ENCODE results near the gene NTN1.

Gene NTN1

DNA sequence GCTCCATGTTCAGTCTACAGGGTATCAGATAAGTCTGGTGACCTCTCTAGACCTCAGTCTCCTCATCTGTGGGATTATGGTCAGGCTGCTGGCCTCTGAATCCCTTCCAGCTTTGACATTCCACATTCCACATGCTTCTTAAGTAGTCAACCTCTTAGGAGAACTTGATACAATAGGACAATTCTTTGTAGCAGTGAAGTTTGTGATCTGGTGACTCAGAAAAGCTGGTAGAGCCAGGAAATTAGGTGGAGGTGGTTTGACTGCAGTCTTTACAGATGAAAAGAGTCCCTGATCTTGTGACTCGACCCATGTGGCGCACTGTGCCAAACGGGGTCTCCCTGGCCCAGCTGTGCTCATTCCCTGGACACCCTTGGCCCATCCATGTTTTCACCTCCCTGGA, 147.8 kb downstream of the NTN1 start:
- no peak for DNase-seq

- no peak for DNase-seq
Measured at GRCh38 chr17:9170336-9170735, 149.0 kb downstream of the NTN1 start.

- DNase-seq = no peak
Measured at GRCh38 chr17:9170853-9171252, 149.5 kb downstream of the NTN1 start.

DNA sequence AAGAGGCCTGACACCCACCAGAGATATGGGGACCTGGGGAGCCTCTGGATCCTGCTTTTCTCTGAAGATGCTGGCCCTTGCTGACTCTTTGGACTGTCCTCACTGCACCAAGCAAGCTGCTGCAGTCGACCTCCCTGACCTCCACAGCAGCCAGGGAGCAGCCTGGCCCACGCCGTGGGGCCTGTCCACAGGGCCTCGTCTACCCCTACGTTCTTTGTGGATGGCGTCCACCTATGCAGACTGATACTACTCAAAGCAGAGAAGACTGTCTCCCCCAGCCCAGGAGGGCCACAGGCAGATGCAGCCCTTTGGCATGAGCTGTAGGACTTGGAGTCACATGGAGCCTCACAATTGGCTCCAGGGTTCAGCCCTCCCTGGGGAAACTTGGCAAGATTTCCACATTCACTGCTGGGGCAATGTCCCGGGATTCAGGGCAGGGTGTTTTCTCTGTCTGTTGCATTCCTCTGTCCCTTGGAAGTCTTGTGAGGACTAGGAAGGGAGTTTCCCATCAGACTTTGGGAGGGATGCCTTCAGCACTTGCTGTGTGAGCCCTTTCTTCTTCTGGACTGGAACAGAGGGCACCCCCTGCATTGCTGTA, 152.2 kb downstream of the NTN1 start:
- no peak for DNase-seq

DNA sequence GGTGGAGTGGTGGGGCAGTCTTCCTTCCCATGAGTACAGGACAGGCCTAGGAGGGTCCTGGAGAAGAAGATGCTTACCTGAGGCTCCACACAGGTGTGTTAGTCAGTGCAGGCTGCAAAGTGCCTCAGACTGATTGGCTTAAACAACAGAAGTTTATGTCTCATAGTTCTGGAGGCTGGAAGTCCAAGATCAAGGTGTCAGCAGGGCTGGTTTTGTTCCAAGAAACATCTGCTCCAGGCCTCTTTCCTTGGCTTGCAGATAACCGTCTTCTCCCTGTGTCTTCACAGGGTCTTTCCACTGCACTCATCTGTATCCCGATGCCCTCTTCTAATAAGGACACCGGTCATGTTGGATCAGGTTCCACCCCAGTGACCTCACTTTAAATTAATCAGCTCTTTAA, 153.0 kb downstream of the NTN1 start:
- DNase-seq = no peak

GRCh38 chr17:9174779-9175574, 153.7 kb downstream of the NTN1 start:
- no peak for DNase-seq

DNA sequence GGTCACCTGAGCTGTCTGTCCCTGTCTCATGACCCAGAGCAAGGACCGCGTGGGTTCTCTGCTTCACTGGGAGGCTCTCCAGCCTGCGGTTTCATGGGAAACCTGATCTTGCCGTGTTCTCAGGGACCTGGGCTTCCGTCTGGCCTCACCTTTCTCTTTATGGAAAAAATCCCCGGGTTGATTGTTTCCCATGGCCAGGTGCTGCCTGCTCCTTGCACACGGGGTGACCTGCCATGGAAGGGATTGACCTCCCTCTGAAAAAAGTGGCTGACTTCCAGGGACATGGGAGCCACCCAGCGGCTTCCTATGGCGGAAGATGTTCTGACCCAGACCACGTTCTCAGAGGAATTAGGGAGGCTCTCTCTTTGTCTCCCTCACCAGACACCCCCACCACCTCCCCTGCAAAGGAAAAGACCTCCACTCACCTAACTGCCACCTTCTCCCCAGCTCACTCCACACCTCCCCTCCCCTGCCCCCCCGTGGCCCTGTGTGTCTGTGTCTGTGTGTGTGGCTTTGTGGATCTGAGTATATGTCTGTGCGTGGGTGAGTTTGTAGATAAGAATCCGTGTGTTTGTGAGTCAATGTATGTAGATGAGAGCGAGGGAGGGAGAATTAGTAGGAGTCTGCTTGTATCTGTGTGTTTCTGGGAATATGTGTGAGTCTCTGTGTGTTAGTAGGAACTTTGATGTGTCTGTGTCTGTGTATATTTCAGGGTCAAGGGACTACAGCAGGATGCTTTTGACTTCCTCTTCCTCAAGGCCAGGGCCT, 154.6 kb downstream of the NTN1 start:
- DNase-seq = no peak

- no peak for DNase-seq
Measured at GRCh38 chr17:9177212-9177611, 155.9 kb downstream of the NTN1 start.

- no peak for DNase-seq
Measured at GRCh38 chr17:9178319-9178718, 157.0 kb downstream of the NTN1 start.

- DNase-seq = no peak
Measured at GRCh38 chr17:9179602-9180001, 158.3 kb downstream of the NTN1 start.

- DNase-seq = no peak
Measured at GRCh38 chr17:9181640-9182039, 160.3 kb downstream of the NTN1 start.

GRCh38 chr17:9183306-9183705, 162.0 kb downstream of the NTN1 start:
- no peak for DNase-seq

- DNase-seq = no peak
Measured at GRCh38 chr17:9185142-9185541, 163.8 kb downstream of the NTN1 start.

DNA sequence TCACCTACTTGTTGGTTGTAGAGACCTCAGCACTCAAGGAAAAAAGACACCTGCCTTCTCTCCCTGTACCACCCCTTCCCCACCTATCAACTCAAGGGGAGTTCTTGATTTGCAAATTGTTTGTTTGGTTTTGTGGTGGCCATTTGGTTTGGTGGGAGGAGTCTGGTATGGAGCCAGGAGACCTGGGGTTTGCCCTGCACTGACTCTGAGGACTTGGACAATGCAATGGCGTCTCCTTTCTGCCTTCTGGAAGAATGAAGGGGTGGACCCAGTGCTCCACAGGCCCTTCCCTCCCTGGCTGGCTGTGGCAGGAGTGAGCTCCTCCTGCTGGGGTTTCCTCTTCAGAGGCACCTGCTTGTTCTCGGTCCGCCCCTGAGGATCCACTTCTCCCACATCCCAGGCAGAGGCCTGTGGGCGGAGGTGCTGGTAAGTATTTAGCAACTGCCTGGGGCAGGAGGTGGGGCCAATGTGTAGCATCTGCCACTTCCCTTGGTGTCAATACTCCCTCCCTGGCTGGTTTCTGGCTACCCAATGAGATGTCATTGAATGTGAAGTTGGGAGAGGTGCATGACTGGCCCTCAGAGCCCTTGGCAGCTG, 164.5 kb downstream of the NTN1 start:
- DNase-seq = no peak

DNA sequence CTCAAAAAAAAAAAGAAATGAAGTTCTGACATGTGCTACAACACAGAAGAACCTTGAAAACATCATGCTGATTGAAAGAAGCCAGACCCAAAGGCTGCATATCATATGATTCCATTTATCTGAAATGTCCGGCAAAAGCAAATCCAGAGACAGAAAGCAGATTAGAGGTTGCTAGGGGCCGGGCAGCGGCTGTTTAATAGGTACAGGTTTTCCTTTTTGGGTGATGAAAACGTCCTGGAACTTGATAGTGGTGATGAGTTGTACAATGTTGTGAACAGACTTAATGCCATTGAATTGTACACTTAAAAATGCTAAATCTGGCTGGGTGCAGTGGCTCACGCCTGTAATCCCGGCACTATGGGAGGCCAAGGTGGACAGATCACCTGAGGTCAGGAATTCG, 166.5 kb downstream of the NTN1 start:
- no peak for DNase-seq

GRCh38 chr17:9188367-9188766, 167.1 kb downstream of the NTN1 start:
- no peak for DNase-seq

GRCh38 chr17:9189870-9190269, 168.6 kb downstream of the NTN1 start:
- no peak for DNase-seq

DNA sequence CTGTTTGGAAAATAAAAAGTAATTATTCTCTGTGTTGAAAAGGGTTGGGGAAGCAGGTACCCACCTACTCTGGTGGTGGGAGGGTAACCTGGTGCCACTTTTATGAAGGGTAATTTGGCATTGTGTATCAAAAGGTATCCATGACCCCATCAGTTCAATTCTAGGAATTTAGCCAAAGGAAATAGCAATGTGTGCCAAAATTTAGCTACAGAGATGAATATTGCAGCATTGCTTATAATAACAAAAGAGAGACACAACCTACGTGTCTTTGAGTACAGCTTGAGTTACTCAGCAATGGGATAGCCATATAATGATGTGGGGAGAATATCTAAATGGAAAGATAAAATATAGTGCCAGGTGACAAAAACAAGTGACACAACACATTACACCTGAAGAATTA, 170.7 kb downstream of the NTN1 start:
- DNase-seq = peak; percentile 20

DNA sequence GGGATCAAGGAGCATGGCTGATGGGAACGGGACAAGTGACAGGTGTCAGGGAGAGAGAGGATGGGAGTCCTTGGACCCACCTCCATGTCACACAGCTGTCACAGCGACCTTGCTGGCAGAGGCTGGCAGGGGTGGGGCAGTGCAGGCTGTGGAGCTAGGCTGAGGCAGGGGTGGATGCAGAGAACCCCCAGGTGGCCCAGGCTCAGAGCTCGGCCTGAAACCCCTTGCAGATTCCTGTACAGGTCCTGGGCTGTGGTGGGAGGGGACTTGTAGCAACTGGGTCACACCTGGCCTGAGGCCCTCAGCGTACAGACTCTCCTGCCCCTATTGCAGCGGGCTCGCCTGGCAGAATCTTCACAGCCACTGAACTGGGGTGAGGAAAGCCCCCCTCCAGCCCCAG, 174.1 kb downstream of the NTN1 start:
- DNase-seq = no peak

GRCh38 chr17:9195961-9196670, 174.8 kb downstream of the NTN1 start:
- no peak for DNase-seq

DNA sequence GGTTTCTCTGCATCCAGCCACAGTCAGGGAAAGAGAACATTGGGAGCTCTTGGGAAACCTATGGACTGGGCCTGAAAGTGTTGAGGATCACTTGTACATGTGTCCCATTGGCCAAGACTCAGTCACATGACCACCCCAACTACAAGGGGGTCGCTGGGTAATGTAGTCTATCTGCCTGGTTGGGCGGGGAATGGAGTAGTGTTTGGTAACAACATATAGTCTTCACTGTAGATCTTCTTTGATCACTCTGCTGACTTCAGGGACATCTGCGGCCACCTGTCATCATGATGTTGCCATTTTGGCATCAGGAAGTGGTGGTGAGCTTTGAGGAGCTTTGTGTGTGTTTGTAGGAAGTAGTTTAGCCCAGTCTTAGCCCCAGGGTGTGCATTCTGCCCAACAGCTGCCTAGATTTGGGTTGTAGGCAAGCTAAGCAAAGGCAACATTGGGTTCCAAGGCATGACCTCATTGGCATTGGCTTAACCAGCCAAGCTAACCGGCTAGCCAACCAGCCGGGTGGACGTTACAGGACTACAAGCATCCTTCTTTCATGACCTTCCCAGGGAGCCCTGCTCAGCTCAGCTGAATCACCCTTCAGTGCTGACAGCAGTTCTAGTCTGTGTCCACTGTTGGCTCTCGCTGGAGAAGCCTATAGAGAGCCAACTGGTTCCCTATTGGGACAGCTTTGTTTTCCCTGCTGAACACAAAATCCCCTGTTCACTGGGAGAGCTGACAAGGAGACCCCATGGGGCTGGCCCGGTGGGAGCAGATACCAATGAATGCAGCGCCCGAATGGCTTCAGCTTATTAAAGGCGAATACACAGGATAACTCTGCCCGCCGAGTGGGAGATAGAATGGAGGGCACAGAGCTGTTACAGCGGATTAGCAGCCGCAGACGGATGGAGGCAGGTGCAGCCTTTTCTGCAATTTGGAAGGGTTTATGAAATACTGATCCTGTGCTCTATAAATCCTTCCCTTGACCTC, 178.6 kb downstream of the NTN1 start:
- DNase-seq = no peak
